ENCODE results near the gene FN3KRP.

The FN3KRP gene

GRCh38 chr17:82709024-82709675 lies 7.4 kb upstream of the FN3KRP start:
- DNase-seq (ENCODE audit: low spot score) (no peak), FAIRE-seq (no peak)

DNA sequence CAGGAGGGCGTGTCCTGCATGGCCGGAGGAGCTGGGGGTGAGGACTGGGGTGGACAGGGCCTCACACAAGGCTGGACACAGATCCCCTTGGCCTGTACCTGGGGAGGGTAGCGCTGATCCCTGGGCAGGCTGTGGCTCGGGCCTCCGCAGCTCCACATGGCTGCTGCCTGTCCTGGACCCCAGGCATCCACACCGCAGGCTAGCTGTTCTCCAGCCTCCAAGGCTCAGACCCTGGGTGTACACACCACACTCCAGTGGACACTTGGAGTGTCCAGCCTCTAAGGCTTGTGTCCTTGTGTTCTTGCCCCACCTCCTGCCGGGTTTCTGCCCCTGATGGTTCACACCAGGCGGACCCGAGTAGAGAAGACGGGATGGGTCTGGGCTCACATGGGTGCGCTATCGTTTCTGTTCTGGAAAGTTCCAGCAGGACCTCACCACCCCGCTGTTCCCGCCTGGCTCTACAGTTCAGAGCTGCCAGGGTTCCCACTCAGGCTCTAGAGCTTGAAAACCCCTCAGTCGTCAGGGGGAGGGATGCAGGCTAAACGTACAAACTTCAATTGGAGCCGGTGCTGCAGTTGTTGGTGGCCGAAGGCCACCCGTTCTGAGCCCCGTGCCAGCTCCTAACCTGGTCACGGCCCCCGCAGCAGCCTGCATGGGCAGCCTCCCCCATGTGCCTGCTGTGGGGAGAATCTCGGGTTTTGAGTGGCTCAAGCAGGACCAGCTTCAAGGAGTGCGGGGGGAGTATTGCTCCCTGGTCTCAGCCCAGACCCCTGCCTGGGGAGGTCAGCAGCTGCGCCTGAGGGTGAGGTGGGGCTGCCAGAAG lies 6.6 kb upstream of the FN3KRP start:
- no peak for FAIRE-seq
- no peak for DNase-seq (ENCODE audit: low spot score)

DNA sequence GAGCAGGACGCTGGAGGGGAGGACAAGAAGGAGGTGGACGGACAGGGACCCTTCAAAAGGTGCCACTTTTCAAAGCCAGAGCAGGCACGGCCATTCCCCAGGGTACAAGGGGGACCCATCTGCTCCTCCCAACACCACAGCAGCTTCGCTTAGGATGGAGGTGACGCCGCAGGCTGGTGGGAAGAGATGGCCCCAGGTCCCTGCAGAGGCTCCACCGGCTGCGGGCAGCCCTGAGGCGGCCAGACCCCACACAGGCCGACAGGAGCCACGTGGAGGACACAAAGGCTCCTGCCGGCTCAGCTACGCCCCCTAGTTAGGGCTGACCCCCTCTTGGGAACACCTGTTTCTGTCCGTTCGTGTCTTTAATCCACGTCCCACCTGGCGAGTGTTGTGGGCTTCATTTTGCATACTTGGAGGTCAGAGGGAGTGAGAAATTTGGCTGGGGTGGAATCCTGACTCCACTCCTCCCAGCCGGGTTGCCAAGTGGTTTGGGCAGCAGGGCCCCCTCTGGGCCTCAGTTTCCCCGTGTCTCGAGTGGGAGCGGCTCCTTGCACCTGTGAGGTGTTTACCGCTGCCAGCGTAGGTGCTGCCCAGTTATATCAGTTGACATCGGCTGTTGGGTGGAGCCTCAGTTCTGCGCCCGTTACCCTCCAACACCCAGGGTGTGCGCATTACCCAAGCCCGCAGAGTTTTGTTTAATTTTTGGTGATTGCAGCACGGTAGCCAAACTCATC lies 5.8 kb upstream of the FN3KRP start:
- FAIRE-seq (no peak), DNase-seq (ENCODE audit: low spot score) (no peak)

- FAIRE-seq (no peak), DNase-seq (ENCODE audit: low spot score) (no peak)
These were observed 3.3 kb upstream of the FN3KRP start for GRCh38 chr17:82713071-82713723.

GRCh38 chr17:82718986-82719685 lies 2.6 kb downstream of the FN3KRP start:
- FAIRE-seq (no peak), DNase-seq (ENCODE audit: low spot score) (no peak)

- no peak for FAIRE-seq
- DNase-seq (ENCODE audit: low spot score) = no peak
These were observed 3.7 kb downstream of the FN3KRP start for GRCh38 chr17:82720204-82720603.

DNA sequence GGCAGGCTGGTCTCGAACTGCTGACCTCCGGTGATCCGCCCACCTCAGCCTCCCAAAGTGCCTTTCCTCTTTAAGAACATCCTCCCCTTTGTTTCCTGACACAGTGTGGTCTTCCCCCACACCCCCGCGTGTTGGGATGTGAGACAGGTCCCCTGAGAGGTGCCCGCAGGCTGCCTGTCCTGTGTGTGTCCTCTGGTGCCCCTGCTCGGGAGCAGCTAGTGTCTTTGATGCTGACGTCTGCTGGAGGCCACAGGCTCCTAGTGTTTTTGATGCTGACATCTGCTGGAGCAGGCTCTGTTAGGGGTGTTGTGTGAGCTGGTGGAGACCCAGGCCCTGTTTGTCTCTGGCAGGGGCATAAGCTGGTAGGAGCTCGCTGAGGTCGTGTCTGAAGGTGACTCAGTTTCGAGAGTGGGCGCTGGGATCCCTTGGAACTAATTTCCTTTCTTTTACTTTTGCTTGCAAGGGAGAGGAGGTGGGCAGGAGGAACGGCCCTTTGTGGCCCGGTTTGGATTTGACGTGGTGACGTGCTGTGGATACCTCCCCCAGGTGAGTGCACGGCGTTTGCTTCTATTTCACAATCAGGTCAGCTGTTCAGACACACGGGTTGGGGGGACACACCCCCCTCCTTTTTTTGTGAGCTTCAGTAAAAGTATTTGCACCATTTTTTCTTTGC lies 6.0 kb downstream of the FN3KRP start:
- no peak for DNase-seq (ENCODE audit: low spot score)
- no peak for FAIRE-seq

DNA sequence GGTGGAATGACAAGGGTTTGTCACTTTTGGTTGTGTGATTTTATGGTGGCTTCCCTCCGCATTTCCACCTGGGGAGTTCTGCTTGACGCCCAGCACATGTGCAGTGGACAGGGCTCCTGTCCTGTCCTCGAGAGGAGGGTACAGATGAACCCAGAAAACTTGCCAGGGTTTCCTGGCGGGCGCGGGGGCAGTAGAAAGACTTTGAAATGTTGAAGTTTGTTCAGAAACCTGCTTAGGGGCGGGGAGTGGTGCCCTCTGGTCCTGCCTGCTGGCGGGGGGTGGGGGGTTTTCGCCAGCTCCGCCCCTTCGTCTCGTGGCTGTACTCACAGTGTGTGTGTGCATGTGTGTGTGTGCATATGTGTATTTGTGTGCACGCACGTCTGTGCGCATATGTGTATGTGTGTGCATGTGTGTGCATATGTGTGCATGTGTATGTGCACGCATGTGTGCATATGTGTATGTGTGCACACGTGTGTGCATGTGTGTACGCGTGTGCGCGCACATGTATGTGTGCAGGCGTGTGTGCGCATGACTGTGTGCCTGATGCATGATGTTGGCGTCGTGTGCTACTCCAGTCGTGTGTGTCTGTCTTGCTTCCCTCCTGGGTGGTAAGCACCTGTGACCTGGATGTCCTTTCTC lies 6.8 kb downstream of the FN3KRP start:
- FAIRE-seq (no peak), DNase-seq (ENCODE audit: low spot score) (no peak)

GRCh38 chr17:82726427-82726826 lies 9.9 kb downstream of the FN3KRP start:
- DNase-seq (ENCODE audit: low spot score) (no peak), FAIRE-seq (no peak)

- FAIRE-seq (no peak), DNase-seq (ENCODE audit: low spot score) (no peak)
These were observed 13.2 kb downstream of the FN3KRP start for GRCh38 chr17:82729479-82730260.

GRCh38 chr17:82732118-82732743 lies 15.7 kb downstream of the FN3KRP start:
- no peak for FAIRE-seq
- no peak for DNase-seq (ENCODE audit: low spot score)

DNA sequence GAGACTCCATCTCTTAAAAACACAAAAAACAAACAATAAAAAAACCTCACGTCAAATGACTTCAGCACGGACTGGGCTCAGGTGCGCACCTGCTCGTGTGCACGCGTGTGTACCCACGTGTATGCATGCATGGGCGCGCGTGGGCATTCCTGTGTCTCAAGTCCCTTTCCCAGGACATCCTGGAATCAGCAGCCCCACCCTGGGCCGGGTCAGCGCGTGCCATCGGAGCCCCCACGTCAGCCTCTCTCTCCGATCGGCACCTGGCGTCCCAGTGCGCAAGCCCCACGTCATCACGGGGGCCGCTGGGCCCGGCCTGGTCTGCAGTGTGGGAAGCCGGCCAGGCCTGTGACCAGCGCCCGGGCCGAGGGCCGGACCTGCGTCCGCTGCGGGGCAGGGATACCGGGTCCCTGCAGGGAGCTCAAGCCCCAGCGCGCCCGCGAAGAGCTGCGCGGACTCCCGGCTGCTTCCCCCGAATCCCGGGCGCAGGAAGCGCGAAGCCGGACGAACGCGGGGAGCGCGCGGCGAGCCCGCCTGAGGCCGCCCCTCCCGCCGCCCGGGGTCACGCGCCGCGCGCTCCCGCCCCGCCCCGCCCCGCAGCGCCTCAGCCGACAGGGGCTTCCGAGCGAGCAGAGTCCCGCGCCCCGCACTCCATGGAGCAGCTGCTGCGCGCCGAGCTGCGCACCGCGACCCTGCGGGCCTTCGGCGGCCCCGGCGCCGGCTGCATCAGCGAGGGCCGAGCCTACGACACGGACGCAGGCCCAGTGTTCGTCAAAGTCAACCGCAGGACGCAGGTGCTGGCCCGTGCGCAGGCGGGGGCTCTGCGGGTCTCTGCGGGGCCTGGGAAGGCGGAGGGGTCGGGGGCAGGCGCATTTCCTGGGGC lies 18.7 kb downstream of the FN3KRP start, which contains the start of gene FN3K:
TSS of gene FN3K (plus strand) at position 629 of the 880 bp plus-strand sequence. CDS start at position 651, 22 bp downstream.
- FAIRE-seq = no peak
- DNase-seq (ENCODE audit: low spot score) = no peak

DNA sequence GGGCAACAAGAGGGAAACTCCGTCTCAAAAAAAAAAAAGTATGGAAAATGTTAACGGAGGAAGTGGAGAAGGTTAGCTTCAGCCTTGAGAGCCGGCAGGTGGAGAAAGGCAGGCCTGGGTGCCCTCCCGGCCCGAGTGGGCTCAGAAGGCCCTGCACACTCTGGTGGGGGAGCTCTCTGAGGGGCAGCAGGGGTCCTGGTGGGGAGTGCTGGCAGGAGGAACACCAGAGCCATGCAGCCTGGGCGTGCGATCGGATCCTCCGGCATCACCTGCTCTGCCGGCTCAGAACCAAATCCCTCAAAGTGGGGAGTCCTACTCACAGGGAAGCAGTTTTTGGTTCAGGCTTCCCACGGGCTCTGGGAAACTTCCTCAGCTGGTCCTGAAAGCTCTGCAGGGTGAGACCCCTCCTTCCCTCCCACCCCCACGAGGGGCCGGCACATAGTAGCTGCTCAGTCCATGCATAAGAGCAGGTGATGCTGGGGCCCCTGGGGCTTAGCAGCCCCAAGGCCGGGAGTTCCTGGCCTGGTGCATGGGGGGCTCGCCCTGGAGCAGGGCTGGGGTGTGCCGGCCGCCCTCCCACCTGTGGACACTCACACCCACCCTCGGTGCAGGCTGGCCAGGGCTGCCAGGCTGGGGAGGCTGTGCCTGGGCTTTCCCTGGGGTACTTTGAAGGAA lies 20.1 kb downstream of the FN3KRP start:
- no peak for FAIRE-seq
- DNase-seq (ENCODE audit: low spot score) = no peak

- no peak for DNase-seq (ENCODE audit: low spot score)
- no peak for FAIRE-seq
These were observed 21.7 kb downstream of the FN3KRP start for GRCh38 chr17:82737967-82738877.

DNA sequence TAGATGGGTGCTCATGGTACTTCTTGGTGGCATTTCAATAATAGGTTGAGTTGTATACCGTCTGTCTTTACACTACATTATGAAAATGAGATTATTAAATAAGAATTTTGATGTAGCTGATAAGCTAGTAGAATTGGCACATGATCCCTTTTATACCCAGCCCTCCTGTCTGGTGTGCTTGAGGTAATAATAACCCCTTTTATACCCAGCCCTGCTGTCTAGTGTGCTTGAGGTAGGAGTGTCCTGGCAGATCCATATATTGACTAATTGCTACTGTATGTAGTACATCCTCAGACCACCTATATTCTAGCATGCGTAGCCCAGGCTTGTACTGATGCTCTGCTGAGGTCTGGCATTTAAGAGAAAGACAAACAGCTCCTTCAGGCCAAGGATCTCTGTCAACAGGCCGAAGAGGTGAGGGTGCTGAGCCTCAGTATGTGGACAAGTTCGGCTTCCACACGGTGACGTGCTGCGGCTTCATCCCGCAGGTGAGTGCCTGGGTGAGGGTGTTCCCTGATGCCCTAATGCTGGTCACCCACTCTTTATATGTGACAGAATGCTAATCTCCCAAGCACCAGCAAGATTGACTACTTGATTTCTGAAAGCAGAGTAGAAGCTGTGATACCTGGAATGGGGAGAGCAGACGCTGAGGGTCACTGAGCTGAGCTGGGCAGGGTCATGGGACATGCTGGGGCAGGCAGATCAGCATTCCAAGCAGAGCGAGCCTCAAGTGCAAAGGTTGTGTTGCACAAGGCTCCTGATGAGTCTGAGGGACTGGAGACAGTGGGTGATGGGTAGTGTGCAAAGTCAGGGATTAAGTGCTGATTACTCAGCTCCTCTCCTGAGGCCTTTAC lies 24.6 kb downstream of the FN3KRP start:
- FAIRE-seq = no peak
- no peak for DNase-seq (ENCODE audit: low spot score)

Data from RCC 7860 (cell line).